NCI-H128 (cell line): Measurements from ENCODE around the gene KATNB1.
"Not testable (repeated sequence)": the region's sequence is repeated elsewhere in the genome, so short reads cannot be mapped to it uniquely, and the experiment has no call there.

ENCODE experiments used
- DNase-seq: peaks from one replicate; lab custom pipeline; 2025; ENCODE audit not compliant: unreplicated experiment; lab: John Stamatoyannopoulos, UW

Gene KATNB1

DNA sequence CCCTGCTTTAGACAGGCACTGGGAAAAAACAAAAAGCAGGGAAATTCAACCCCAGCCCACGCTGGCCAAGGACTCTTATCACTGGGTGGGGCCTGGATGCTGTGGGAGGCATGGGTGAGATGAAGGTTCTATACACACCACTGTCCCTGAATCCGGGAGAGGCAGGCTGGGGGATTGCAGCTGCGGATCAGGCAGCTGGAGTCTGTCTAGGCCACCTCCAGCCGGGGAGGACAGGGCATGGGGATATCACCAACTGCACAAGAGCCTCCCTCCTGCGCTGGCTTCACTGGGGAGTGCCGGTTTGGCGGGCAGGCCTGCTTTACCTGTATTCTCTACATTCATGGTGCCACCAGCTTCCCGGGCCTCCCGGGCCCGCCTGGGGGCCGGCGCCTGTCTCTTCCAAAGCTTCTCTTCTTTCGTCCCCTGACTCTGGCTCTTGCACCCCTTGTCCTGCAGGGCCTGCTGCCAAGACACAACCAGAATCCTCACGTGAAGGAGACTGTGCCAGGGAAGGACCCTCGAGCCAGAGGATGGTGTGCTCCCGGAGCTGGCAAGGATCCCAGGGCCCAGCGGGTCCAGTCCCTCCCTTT is 52.8 kb downstream of the KATNB1 start:
- DNase-seq: no peak

DNA sequence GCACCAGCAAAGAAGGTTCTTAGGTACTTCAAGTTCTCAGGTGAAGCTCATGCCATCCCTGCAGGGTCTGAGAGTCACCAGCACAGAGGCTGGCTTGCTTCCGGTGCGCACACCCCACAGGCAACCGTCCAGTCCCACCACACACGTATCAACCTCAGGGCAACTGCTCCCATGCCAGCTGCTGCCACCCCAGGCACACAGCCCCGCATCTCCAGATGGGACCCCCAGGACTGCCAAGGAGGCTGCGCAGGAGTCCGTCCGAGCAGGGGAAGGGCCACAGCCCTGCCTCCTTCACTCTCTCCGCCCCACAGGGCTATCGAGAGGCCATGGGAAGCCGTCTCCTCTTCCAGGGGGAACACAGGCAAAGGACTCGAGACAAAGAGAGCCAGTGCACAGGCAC is 53.4 kb downstream of the KATNB1 start:
- DNase-seq: no peak

DNA sequence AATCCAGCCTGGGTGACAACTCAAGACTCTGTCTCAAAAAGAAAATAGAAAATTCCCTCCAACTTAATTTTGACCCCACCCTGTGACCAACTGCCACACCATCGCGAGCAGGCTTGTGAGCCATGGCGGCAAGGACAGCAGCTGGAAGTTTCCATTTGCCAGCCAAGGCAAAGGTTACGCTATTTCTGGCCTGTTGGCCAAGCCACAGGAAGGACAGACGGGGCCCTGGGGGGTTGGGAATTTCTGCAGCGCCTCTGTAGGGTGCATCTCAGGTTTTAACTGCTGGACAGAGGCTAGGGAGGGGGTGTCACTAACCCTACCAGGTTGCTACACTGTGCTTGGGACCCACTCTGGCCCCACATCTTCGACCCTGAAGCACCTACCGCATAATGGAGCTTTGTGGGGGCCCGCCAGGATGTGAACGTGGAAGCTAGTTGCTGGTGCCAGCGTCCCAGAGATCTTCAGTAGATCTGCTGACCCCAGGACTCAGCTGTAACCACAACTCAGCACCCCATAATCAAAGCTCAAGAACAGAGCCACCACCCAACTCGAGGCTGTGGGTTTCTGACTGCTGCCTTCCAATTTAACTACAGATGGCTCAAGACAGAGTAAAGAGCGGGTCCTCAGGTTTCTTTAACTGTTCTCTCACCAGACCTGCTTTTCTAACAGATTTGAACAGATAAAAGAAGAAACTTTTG is 55.8 kb downstream of the KATNB1 start:
- no peak for DNase-seq

DNA sequence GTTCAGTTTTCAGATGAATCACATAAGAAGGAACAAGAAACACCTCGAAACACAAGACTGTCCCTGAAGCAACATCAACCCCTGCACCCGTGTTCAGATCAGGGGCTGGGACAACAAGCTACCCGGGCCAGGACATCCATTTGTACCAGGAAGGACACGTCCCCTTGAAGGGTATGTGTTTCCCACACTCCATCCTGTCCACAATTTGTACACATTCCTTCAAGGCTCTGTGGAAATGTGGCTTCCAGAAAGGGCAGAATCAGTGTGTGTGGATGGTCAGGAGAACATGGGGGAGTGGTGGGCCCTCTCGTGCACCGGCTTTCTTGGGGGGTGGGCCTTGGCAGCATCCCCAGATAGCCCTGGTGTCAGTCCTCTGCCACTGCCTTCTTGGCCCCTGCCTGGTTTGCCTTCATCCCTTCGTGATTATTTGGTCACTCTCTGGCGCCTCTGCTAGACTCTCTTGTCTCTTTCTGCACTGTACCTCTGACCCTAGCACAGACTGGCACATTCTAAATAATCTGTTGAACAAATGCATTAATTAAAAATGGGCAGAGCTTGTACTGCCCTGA is 56.4 kb downstream of the KATNB1 start:
- DNase-seq: no peak

DNA sequence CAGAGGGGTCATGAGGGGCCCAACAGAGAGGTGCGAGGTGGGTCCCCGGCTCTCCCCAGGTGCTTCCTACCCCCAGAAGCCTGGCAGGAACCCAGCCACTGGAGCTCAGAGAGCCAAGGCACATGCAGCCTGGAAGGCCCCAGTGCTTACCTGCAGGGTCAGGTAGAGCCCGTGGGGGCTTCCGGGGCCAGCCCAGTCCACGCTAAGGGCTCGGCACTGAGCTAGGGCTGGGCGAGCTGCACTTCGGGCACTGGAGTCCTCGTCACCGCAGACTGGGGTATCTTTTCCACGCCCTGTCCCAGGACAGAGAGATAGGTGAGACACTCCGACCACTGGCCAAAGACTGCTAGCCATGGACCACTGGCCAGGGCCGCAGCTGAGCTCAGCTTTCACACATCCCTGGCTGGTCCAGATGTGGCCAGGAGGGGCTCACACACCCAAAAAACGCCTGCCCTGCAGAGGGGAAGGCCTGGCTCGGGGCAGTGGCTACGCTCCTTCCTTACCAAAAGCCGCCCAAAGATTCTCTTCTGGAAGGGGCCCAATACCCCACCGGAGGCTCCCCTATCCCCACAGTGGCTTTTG is 59.4 kb downstream of the KATNB1 start:
- no peak for DNase-seq

DNA sequence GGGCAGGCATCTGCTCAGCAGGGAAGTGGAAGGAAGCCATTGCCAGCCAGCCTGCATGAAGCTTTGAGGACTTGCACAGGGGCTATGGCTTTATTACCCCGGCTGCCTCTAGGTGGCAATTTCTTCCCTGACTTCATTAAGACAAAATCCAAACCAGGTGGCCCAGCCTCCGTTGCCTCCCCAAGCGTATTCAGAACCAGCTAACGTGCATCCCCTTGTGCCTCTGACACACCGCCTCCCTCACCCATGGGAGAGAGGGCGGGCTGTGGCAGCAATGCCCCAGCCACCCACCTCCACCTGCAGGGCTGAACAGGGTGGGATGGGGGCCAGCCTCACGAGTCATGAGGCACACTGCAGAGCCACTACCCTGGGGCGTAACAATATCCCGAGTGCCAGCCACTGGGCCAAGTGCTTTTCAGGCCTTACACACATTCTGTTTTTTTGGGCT is 59.9 kb downstream of the KATNB1 start:
- no peak for DNase-seq

DNA sequence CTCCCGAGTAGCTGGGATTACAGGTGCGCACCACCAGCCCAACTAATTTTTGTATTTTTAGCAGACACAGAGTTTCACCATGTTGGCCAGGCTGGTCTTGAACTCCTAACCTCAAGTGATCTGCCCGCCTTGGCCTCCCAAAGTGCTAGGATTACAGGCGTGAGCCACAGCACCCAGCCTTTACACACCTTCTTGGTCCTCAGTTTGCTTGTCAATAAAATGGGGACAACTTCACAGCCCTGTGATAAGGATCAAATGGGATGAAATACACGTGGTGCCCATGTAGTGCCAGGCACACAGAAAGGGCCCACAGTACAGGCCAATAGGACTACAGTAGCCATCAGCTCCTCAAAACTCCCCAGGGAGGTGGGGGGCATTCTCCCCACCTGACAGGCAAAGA is 60.4 kb downstream of the KATNB1 start:
- not testable (repeated sequence) for DNase-seq

DNA sequence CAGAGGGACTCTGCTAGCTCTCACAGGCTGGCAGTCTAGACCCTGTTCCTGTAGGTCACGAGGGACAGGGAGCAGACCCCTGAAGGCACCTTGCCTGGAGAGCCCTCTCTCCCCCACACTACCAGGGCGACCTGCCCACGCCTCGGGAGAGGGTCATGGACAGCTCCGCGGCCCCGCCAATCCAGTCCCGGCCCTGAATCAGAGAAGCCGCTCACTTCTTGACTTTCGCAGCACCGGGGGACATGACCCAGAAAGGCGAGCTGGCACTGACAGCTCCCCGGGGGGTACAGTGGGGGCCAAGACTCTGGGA is 61.6 kb downstream of the KATNB1 start:
- DNase-seq: no peak

DNA sequence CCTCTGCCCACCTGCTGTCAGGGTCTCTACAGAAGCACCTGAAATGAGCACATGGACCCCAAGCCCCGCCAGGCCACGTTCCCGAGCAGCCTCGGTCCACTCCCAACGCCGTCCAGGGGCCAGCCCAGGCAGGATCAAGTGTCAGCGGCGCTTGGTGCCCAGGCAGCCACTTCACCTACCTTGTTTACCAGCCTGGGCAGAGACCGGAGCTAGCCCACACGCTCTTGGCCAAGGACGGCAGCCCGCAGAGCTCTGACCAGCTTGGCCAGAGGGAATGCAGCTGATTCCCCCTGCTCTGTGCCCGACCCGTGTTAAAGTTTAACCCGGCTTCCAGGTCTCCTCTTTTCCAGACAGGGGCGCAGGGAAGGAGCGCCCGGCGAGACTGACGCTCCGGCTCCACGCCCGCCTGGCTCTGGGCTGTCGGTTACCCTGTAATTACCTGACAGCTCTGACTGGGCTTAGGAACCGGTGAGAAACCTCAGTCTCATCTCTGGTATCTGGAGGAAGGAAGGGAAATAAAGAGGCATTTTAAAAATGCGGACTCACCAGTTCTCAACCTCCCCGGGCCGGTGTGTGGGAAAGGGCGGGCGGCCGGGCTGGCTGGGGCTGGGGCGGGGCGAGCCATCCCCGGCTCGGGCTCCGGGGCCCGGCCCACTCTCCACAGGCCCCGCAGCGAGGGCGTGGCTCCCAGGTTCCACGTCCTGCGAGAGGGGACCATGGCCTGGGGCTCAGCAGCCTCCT is 62.1 kb downstream of the KATNB1 start:
- no peak for DNase-seq

DNA sequence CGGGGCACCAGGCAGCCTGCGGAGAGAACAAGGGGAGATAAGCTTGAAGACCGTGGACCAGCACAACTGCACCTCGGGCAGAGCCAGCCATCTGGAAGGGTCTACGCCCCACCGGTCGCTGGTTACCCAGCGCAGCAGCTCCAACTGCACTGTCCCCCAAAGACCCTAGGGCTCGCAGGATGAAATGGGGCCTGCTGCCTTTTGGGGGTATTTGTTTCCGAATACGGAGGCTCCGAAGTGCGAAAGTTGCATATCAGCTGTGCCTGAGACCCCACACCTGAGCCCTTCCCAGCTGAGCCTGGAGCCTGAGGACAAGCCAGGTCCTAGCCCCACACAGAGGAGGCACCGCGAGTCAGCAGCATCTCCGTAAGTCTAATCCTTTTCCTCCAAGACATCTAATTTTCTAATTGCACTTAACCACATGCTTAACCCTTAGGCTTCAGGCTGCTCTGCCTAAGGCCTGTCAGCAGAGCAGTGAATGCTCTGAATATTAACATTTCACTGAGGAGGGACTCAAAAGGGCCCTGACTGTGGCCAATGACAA is 62.8 kb downstream of the KATNB1 start:
- no peak for DNase-seq

DNA sequence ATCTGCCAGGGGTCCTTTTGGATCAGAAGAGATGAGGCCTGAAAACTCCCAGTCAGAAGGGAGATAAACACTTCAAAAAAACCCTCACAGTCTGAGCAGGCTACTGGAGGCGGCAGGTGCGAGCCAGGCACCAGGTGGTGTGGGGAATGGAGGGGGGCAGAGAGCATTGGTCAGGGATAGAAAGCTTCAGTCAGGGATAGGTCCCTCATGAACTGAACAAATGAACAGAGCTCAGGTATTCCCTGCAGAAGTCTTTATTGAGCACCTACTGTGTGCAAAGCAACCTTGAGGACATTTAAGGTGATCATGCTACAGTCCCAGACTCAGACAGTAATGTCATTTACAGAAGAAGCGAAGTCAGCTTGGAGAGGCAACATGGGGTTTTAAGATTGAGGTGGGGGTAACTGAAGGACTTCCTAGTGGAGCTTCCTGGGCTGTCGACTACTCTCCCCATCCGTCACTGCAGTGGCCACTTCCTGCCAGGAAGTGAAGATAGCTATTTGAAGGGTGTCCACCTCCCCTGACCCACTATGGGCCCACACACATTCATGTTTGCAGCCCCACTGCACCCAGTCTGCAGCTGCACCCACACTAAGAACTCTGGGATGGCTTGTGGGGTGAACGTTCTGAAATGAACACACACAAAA is 63.5 kb downstream of the KATNB1 start:
- no peak for DNase-seq

DNA sequence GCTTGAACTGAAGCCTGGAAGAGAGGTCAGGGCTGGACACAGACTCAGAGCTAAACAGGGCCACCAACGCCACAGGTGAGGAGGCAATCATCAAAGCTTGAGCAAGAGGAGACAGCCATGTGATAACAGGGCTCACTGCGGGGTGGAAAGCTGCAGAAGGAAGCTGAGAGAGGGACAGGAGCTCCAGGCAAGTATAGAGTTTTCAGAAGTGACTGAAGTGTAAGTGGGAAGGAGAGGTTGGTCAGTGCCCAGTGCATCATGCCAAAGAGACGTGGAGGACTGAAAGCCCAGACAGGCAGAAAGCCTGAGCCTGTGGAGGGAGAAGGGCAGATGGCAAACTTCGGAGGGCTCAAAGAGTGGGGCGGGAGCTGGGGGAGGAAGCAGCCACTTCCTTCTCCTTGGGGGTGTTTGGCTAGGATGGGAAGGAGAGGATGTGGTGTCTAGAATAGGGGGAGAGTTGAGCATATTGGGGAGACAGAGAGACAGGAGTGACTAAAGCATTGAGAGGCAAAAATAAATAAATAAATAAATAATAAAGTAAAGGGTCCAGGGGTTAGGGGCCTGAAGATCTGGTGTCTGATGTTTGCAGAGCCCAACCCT is 64.1 kb downstream of the KATNB1 start:
- no peak for DNase-seq

DNA sequence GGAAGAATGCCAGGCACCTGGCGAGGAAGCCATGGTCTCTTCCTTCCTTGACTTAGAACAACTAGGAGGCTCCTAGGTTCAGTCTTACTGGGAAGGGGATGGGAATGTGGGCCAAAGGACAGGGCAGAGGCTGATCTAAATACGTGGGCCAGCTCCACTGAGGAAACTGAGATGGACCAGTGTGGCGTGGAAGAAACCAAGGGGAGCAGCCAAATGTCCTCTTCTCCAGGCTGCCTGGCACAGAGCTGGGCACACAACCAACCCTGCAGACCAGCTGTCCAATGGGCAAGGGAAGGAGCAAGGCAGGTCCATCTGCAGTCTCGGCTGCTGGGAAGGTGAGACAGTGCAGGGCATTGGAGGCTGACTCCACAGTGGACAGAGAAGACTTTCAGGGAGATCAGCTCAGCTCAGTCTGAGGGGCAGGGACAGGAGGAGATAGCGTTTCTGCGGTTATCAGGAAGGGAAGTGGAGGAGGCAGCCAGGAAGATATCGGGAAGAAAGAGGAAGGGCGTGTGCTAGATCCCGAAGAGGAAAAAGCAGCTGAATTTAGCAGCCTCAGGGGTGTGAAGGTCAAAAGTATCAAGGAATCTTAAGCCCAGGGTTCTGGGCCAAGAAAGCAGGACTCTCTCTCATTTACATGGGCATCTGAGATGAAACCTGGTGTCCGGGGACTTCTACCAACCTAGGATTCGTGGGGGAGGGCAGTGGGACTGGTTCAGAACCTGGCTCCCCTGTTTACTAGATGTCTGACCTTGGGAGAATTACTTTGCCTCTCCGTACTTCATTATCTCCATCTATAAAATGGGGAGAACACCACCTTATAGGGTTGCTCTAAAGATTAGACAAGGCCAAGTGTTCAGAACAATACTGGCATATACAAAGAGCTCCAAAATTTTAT is 64.9 kb downstream of the KATNB1 start:
- DNase-seq: no peak

DNA sequence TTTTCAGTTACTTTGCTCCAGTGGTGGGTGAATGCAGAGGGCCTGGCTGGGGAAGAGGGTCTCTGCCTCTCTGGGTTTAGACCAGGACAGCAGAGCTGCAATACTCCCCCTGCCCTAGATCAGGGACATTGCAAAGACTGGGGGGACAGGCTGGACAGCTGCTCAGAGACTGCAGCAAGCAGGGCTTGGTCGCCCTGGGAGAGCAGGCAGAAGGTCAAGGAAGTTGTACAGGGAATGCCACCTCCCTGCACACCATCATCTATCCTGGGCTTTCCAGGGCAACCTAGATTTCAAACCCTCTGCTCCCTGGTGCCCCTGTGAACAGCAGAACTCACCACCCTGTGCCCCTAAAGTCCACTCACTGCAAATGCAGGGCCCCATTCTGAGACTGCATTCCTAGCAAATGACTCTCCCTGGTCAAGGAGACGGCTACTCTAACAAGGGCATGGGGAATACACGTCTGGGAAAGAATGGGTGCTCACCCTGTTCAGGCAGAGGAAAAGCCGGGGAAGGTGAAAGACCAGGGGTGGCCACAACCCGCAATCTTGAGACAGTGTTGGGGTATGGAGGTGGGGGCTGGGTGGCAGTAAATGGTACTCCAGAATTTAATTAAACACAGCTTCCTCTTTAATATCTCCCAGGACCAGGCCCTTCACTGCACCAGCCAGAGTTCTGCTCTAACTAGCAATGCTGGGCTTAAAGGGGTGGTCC is 65.7 kb downstream of the KATNB1 start:
- no peak for DNase-seq

DNA sequence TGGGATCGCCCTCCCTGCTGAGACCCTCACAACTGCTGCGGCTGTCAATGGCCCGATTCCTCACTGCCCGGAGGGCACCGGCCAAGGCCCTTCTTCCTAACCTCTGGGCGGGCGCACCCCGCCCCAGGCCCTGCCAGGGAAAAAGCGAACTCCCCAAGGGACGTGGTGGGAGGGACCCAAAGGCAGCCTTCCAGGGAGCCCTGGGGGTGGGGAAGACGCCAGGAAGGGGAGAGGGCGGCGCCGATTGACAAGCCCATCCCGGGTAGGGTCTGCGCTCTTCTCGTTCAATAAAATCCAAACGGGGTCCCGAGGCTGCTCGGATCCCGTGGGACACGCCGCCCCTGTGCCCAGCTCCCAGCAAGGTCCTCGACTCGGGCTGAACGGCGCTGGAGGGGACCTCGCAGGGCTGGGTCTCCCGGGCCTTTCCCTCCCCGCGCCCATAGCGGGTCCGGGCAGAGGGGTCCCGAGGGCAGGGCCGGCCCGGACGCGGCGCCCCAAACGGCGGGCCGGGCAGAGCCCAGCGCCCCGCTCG is 66.3 kb downstream of the KATNB1 start:
- DNase-seq: no peak

DNA sequence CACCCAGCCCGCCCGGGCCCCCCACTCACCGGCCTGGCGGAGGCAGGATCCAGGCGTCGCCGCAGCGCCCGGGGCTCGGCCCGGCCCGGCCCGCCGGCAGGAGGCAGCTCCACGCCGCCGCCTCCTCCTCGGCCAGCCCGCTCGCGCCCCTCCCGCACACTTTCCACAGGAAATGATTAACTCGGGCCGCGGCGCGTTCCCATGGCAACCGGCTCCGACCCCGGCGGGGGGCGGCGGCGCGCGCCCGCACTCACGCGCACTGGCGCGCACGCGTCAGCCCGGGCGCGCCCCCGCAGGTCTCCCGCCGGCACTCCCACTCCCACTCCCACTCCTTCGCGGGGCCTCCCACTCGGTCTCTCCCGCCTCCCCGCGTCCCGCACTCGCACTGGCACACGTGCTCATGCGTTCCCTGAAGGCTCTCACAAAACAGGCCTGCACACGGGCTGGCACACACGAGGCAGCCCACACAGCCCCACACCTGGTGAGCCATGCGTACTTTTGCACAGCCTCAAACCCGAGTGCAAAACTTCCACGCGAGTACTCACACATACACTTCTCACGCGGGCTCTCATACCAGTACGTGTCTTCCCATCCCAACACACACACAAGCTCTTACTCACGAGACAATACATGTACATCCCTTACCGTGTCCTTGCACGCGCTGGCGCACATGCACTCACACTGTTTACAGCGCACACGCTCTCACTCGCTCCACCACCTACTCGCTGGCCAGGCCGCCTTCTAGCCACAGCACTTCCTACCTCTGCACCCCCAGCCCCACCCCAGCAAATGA is 67.0 kb downstream of the KATNB1 start, which contains the start of gene KIFC3:
KIFC3 (minus strand) TSS at position 151 of the 793 bp plus-strand sequence. CDS start 4,248 bp downstream, outside the sequence.
- DNase-seq: no peak

DNA sequence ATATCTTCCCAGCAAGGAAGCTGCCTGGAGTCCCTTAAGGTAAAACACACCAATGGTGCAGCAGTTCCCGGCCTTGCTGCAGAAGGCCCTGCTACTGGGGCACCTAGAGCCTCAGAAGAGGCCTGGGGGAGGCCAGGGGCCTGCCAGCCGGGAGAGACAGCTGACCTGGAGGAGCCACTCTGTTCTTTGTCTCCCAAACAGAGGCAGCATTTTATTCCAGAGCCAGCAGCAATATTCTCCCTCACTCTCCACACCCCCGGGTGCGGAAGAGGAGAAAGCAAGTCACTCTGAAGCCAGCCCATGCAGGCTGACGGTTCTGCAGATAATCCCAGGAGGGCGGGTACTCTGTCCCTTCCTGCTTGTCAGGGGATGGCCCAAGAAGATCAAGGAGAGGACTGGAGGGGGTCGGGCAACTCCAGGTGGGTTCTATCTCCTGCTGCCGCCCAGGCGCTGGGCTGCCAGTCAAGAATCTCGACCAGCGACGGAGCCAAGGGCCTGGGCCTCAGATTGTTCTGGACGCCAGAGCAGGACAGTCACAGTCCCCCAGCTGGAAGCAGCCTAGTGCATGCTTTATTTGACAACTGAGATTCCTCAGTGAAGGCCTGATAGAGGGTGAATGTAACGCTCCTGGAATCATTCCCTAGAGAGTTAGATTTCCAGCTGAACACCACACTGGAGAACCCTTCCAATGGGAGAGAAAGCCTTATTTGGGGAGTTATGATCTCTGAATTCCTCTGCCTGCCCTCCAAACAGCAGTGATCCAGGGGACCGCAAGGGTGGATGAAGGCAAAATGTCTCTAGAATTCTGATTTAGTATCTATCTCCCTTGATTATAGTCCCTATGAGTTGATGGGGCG is 67.8 kb downstream of the KATNB1 start:
- no peak for DNase-seq
